Activated T-cell treated with anti-CD3 and anti-CD28 coated beads, Interleukin-2, amount 50 U/mL, for 72 hours (primary cell): ENCODE results near the gene TMEM154. TPM values are rescaled to one million over a fixed set of nuclear protein-coding genes. Genes with fewer than 3 reads are reported as not detected.

ENCODE experiments used
- ATAC-seq, 2 donors: fragments of 150-1000 bp; cut with Tn5 transposase; replicated peaks in 1 of 2; 2 replicates each; pipeline ENCODE4 v1.10.0; 2021; ENCODE audit warnings: moderate library complexity in 2 of 2, mild to moderate bottlenecking in 1 of 2
- DNase-seq, 2 donors: peaks; one replicate each; pipeline ENCODE4 v3.0.0; 2021 to 2022; ENCODE audit warnings: mixed read lengths in 1 of 2
- H3K27ac Mint-ChIP-seq: one replicate; pipeline ENCODE4 v1.8.0; 2022; ENCODE audit warnings: mild to moderate bottlenecking, moderate library complexity, mixed read lengths
- H3K27me3 Mint-ChIP-seq: one replicate; pipeline ENCODE4 v1.8.0; 2022; ENCODE audit warnings: low read depth, mixed read lengths
- H3K36me3 Mint-ChIP-seq, 2 donors: one replicate each; pipeline ENCODE4 v1.8.0; 2022; ENCODE audit warnings: mixed read lengths in 2 of 2, mild to moderate bottlenecking in 1 of 2; ENCODE audit not compliant: insufficient read depth in 2 of 2
- H3K4me1 Mint-ChIP-seq: one replicate; pipeline ENCODE4 v1.8.0; 2022; ENCODE audit warnings: low read depth, mixed read lengths
- H3K4me3 Mint-ChIP-seq, 2 donors: one replicate each; pipeline ENCODE4 v1.8.0; 2022; ENCODE audit warnings: mild to moderate bottlenecking in 2 of 2, mixed read lengths in 2 of 2, moderate library complexity in 2 of 2
- H3K9me3 Mint-ChIP-seq, 2 donors: one replicate each; pipeline ENCODE4 v1.8.0; 2022; ENCODE audit warnings: mixed read lengths in 2 of 2
- total RNA-seq, 2 donors: library from RNA; stranded (reverse); gene quantifications; one replicate each; pipeline ENCODE4 v1.2.3, GENCODE V29; 2022

TMEM154 gene
- total RNA-seq, 2 donors from 2014 or later: 16.8 to 22.0 TPM

DNA sequence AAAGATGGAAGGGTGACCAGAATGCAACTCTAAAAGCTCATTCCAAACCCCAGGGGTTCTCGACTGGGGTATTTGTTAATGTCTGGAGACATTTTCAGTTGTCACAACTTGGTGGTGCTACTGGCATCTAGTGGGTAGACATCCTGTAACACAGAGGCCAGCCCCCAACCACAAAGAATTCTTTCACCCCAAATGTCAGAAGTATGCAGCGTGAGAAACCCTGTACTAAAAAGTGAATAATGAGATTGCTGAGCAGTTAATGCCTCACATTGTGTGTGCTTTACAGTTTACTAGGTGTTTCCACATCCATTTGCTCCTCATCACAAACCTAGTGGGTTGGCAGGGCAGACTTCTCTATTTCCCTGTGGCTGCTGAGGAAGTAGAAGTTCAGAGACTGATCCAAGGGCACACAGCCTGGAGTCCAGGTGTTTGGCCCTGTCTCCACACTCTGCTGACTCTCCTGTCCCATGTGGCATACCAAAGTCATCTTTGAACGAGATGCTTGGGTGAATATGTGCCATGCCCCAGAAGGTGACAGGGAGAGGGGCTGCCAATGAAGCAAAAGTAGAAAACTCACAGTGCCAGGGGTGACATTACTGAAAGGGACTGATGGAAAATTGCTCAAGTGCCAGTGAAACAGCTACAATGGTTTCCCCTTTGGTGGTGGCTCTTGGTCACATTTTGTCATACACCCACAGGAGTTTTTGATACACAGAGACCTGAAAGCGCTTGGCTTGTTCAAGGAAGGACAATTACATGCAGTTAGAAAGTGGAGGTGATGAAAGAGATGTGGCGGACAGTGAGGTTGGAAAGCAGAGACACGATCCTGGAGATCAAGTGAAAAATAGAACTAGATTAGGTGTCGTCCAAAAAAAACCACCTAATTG, 10.1 kb upstream of the TMEM154 start:
- DNase-seq (no peak), ATAC-seq (peak in 1 of 2 donors; percentile 39)
- Mint-ChIP-seq H3K36me3 (no peaks in the 10 kb centered on the region), H3K4me3 (no peak overlapping the region), H3K27me3 (peaks cover 7% of the 10 kb centered on the region), H3K9me3 (no peaks in the 10 kb centered on the region), H3K4me1 (peaks cover under 1% of the 10 kb centered on the region), H3K27ac (no peak overlapping the region)

DNA sequence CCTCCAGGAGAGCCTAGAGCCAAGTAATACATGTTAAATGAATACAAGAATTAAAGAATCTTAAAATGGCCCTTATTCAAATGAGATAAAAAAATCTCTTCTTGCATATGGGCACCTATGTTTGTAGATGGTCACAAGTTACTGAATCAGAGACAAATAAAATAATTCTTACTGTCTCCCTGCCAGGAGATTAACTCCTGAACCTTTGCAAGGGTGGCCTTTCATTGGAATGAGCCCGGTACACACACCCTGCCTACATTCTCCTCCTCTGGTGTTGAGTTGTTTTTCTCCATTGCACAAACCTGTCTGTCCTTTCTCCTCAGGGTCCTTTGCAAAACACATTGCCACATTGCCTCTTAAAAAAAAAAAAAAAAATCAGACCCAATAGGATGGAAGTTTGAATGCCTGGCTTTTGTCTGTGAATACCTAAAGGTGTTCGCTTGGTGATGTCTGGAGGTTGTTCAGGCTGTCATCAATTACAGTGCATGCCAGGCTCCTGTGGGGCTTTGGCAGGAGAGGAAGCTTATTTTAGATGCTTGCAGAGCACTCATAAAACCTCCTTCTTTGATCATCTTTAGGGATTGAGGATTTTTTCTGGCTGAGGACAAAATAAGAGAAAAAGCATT, 8.3 kb upstream of the TMEM154 start:
- DNase-seq (no peak), ATAC-seq (no peak)
- Mint-ChIP-seq H3K4me3 (no peak overlapping the region), H3K27me3 (peaks cover 7% of the 10 kb centered on the region), H3K9me3 (no peaks in the 10 kb centered on the region), H3K36me3 (no peaks in the 10 kb centered on the region), H3K27ac (no peak overlapping the region), H3K4me1 (peaks cover 16% of the 10 kb centered on the region)

DNA sequence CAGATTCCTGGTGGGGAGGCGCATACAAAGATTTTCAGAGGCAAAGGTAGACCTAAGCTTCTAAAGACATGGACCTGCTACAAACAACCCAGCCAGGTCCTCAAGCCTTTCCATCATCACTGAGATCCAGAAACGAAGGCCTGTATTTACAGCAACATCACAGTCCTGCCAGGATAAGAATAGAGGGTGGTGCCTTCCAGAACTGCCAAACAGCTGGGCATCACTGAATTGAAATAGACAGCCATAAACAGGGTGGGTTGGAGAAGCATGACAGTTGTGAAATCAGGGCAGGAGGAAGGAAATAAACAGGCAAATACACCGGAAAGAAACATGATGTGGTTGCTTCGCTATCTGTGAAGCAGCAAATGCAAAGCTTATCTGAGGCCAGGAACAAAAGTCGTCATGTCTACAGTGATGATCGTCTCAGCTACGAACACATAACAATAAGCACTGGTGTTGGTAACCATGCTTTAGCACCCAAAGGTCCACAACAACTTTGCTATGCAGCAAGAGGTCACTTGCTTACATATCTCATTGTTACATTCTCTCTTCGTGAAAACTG, 6.7 kb upstream of the TMEM154 start:
- no peaks in the 10 kb centered on the region for H3K36me3 Mint-ChIP-seq
- ATAC-seq (no peak), DNase-seq (no peak)
- H3K4me3 Mint-ChIP-seq: no peak overlapping the region
- H3K27ac Mint-ChIP-seq: no peak overlapping the region
- H3K9me3 Mint-ChIP-seq: no peaks in the 10 kb centered on the region
- peaks cover 7% of the 10 kb centered on the region for H3K27me3 Mint-ChIP-seq
- peaks cover 22% of the 10 kb centered on the region for H3K4me1 Mint-ChIP-seq

DNA sequence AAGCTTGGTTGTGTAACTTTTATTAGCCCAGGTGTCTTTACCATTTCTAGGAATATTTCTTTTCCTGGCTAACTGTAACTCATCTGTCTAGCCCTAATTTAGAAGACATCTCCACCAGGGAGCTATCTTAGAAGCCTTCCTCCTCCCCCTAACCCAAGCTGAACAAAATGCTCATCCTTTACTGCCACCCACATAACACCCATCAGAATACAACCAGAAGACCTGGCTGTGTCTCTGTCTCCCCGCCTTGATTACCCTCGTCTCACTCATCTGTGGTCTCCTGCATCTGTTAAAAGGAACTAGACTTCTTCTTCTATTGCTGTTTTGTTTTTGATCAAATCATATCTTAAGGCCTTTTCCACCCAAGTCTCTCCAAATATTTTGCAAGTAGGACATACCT, 4.8 kb upstream of the TMEM154 start:
- H3K4me1 Mint-ChIP-seq: peaks cover 36% of the 10 kb centered on the region
- ATAC-seq: no peak
- no peak overlapping the region for H3K27ac Mint-ChIP-seq
- H3K27me3 Mint-ChIP-seq: peaks cover 7% of the 10 kb centered on the region
- H3K9me3 Mint-ChIP-seq: no peaks in the 10 kb centered on the region
- DNase-seq: no peak
- no peaks in the 10 kb centered on the region for H3K36me3 Mint-ChIP-seq
- no peak overlapping the region for H3K4me3 Mint-ChIP-seq

DNA sequence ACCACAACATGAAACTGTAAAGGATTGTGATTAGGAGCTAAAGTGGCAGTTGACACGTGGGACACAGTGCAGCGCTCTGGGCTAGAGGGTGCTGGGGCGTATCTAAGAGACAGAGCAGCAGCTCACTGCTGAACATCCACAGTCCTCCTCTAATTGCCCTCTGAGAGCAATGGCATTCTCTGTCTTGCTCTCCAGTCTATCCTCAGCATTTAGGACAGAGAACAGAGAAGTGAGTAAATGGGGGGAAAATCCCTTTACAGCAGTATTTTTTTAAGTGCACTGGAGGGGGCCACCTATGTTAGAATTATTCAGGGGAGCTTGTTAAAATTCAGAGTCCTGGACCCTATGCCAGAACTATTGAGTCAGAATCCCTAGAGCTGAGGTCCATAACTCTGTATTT, 4.2 kb upstream of the TMEM154 start:
- H3K4me3 Mint-ChIP-seq: peak overlapping the region; percentile 10 to 21
- H3K9me3 Mint-ChIP-seq: no peaks in the 10 kb centered on the region
- peaks cover 42% of the 10 kb centered on the region for H3K4me1 Mint-ChIP-seq
- no peaks in the 10 kb centered on the region for H3K36me3 Mint-ChIP-seq
- peaks cover 7% of the 10 kb centered on the region for H3K27me3 Mint-ChIP-seq
- H3K27ac Mint-ChIP-seq: peak overlapping the region; percentile 24
- DNase-seq (no peak), ATAC-seq (peak; percentile 10 to 20)

DNA sequence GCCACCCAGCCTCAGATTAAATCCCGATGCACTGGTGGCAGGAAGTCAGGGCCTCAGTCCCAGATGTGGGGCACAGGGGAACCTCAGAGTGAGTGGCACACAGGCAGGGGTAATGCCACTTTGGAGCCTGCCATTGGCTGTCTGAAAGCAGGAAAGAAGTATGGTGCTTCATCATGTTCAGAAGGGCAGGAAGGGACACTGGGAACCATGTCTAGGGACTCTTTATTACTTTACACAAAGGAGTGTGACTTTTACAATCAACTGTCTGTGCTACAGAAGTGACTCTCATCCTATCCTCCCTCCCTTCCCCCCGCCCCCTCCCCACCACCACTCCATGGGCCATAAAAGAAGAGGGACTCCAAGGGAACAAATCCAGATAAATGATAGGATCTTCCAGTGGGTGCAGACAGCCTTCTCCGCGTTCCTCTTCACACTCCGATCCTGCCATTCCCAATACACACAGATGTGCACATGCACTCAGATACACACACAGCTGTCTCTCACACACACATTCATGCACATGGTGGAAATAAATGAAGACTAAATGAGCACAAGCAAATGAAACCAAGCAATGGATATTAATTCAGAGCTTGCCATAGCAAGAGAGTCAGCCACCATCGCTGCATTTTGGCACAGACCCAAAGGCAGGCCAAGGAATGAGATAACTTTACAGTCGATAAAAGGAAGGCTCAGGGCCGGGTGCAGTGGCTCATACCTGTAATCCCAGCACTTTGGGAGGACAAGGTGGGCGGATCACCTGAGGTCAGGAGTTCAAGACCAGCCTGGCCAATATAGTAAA, 2.5 kb upstream of the TMEM154 start:
- Mint-ChIP-seq H3K9me3 (no peaks in the 10 kb centered on the region), H3K4me1 (peaks cover 56% of the 10 kb centered on the region), H3K27ac (no peak overlapping the region), H3K36me3 (no peaks in the 10 kb centered on the region), H3K4me3 (no peak overlapping the region), H3K27me3 (no peaks in the 10 kb centered on the region)
- DNase-seq: no peak
- no peak for ATAC-seq

DNA sequence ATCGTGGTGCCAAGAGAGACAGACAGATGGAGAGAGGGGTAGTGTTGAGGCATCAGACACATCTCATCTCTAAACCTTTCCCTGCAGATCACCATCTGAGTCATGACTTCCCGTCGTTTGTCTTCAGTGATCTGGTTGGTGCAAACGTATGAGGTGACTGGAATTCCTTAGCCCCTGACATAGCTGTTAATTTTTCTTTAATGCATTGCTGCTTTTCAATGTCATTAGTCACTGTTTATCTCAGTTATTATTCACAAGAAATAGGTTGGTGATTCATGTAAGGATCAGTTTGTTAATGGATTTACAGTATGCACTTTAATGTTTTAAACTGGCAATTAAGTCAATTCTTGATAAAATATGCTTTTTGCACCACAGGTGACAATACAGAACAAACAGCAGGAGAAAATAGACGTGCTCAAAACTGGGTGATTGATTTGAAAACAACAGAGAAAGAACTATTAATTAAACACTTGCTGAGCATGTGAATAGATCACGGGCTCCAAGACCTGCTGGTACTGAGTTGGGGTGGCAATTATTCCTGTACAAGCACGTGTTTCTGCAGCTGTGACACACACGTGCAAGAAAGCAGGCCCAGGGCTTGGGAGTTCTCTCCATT, 1.3 kb upstream of the TMEM154 start:
- ATAC-seq: peak; percentile 8 to 12
- no peaks in the 10 kb centered on the region for H3K27me3 Mint-ChIP-seq
- H3K4me3 Mint-ChIP-seq: peak overlapping the region; percentile 67 to 73
- no peaks in the 10 kb centered on the region for H3K36me3 Mint-ChIP-seq
- no peak for DNase-seq
- H3K4me1 Mint-ChIP-seq: peaks cover 66% of the 10 kb centered on the region
- no peaks in the 10 kb centered on the region for H3K9me3 Mint-ChIP-seq
- no peak overlapping the region for H3K27ac Mint-ChIP-seq

DNA sequence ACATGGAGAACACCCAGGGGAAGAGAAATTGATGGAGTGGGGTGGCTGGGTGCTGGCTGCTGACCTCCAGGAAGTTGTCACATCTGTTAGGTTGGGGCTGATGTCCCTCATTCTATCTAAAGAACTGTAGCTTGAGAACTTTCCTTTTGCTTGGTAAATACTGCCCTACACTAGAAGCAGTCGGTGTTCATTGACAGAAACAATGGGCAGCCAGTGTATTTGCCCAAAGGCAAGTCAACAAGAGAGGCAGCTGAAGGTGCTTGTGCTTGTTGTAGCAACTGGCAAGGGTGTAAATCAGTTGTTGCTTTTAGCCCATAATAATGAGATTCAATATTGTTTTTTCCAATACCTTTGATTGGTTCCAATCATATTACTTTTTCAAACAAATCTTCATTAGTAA, 956 bp downstream of the TMEM154 start:
- Mint-ChIP-seq H3K36me3 (no peaks in the 10 kb centered on the region), H3K9me3 (no peaks in the 10 kb centered on the region), H3K4me3 (peak overlapping the region; percentile 93 to 96), H3K4me1 (peaks cover 61% of the 10 kb centered on the region), H3K27me3 (no peaks in the 10 kb centered on the region), H3K27ac (no peak overlapping the region)
- DNase-seq: no peak
- no peak for ATAC-seq

DNA sequence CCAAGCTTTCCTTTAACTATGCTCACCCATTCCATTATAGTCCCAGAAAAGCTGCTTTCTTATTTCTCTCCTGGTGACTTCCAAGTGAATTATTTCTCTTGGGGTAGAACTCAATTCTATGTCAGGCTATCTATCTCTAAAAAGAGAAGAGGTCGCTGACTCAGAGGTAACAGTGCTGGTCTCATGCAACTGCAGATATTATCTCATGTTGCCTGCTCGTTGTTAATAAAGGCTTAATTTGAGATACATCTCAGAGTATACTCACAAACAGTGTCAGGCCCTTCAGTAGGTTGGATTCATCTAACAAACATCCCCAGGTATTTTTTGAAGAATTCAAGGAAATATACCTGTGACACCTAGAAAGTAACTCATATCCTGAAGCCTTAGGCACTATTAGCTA, 2.7 kb downstream of the TMEM154 start:
- Mint-ChIP-seq H3K27me3 (no peaks in the 10 kb centered on the region), H3K9me3 (no peaks in the 10 kb centered on the region), H3K4me1 (peaks cover 53% of the 10 kb centered on the region), H3K36me3 (no peaks in the 10 kb centered on the region), H3K27ac (no peak overlapping the region), H3K4me3 (no peak overlapping the region)
- ATAC-seq (no peak), DNase-seq (no peak)

DNA sequence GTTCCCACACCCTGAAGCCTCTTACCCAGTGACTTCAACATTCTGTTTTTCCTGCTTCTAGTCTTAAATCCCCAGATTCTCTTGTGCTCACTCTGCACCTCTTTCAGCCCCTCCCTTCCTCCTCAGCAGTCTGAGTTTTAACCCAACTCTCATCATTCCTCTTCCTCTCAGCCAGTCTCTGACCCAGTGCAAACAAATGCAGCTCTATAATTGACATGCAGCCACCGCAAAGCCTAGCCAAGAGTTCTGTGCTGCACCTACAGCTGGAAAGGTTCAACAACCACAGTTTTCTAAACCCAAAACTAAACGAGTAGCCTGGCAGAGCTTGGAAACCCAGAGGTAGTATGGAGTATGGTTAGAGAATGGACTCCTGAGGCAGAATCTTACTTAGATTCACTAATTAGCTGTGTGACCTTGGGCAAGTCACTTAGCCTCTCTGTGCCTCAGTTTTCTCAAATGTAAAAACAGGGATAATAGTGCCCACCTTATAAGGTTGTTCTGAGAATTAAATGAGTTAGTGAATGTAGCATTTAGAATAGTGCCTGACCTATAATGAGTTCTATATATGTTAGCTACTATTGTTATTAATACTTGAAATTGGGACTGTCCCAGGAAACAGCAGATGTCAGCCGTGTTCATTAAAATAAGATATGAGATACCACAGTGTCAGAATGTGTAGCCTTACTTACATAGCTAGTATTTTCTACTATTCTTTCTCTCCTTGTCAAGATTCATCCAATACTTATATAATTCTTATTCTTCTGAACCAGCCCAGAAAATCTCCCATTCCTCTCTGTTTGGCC, 3.5 kb downstream of the TMEM154 start:
- DNase-seq: no peak
- no peak overlapping the region for H3K4me3 Mint-ChIP-seq
- H3K27ac Mint-ChIP-seq: no peak overlapping the region
- ATAC-seq: no peak
- no peaks in the 10 kb centered on the region for H3K27me3 Mint-ChIP-seq
- peaks cover 54% of the 10 kb centered on the region for H3K4me1 Mint-ChIP-seq
- H3K36me3 Mint-ChIP-seq: no peaks in the 10 kb centered on the region
- no peaks in the 10 kb centered on the region for H3K9me3 Mint-ChIP-seq

DNA sequence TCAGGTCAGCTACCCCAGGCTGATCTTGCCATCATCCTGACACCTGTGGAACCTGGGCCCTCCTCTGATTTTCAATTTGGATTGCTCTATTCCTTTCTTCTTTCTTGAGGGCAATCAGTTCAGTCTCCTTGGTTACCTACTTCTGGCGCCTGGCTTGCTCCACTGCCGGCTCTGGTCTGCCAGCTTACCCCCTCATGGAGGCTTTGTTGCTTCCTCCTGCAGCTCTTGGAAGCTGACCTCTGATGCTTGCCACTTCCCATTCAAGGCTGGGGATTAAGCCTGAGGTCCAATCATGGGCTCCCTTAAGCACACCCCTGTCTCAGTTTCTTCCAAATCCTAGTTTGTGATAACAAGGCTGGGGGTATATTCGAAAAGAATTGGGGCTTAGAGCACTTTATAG, 5.4 kb downstream of the TMEM154 start:
- Mint-ChIP-seq H3K27me3 (no peaks in the 10 kb centered on the region), H3K27ac (no peak overlapping the region), H3K36me3 (peaks cover 2 to 3% of the 10 kb centered on the region in 2 donors), H3K4me1 (peaks cover 38% of the 10 kb centered on the region), H3K4me3 (no peak overlapping the region), H3K9me3 (no peaks in the 10 kb centered on the region)
- ATAC-seq (no peak), DNase-seq (no peak)

DNA sequence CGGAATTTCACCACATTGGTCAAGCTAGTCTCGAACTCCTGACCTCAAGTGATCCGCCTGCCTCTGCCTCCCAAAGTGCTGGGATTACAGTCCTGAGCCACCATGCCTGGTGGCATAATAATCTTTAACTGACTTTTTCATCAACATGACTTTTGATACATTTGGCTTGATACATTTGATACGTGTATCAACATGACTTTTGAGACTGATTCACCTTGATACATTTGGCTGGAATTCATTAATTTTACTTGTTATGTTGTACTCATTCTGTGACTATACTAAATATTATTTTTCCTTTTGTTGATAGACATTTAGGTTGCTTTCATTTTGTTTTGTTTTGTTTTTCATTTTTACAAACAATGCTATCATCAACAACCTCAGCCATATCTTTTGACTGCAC, 6.3 kb downstream of the TMEM154 start:
- H3K27ac Mint-ChIP-seq: no peak overlapping the region
- H3K4me3 Mint-ChIP-seq: no peak overlapping the region
- H3K27me3 Mint-ChIP-seq: no peaks in the 10 kb centered on the region
- no peaks in the 10 kb centered on the region for H3K9me3 Mint-ChIP-seq
- no peak for DNase-seq
- peaks cover 29% of the 10 kb centered on the region for H3K4me1 Mint-ChIP-seq
- ATAC-seq: no peak
- peaks cover 2 to 3% of the 10 kb centered on the region in 2 donors for H3K36me3 Mint-ChIP-seq
